Activated naive CD4-positive, alpha-beta T cell treated with anti-CD3 and anti-CD28 coated beads, Interleukin-2, amount 10 ng/mL, durations not matched to agents 7 days and 5 days (primary cell): ENCODE measurements around the gene FGFR3.
"Not testable (repeated sequence)": the region's sequence is repeated elsewhere in the genome, so short reads cannot be mapped to it uniquely, and the experiment has no call there.

Experiments used
- CTCF ChIA-PET: fragments of 350-600 bp; sonication (Branson Sonifier 250); formaldehyde crosslinking; loops from one replicate; lab custom pipeline; 2021; ENCODE audit warnings: antibody characterized with exemption; lab: Charles Lee
- DNase-seq: peaks from one replicate; pipeline ENCODE4 v3.0.0-alpha.2; 2020
- H3K27ac Mint-ChIP-seq: one replicate; pipeline ENCODE4 v1.8.0; 2021; ENCODE audit warnings: mild to moderate bottlenecking, moderate library complexity, mixed read lengths
- H3K27me3 Mint-ChIP-seq: one replicate; pipeline ENCODE4 v1.8.0; 2021; ENCODE audit warnings: mild to moderate bottlenecking, mixed read lengths
- H3K36me3 Mint-ChIP-seq: one replicate; pipeline ENCODE4 v1.8.0; 2021; ENCODE audit warnings: mixed read lengths
- H3K4me1 Mint-ChIP-seq: one replicate; pipeline ENCODE4 v1.8.0; 2021; ENCODE audit warnings: mixed read lengths
- H3K4me3 Mint-ChIP-seq: one replicate; pipeline ENCODE4 v1.8.0; 2021; ENCODE audit warnings: mild to moderate bottlenecking, moderate library complexity, mixed read lengths
- H3K9me3 Mint-ChIP-seq: one replicate; pipeline ENCODE4 v1.8.0; 2021; ENCODE audit warnings: mixed read lengths

The FGFR3 gene

GRCh38 chr4:1842339-1842895, 49.3 kb downstream of the FGFR3 start:
- Mint-ChIP-seq H3K36me3 (peaks cover 29% of the 10 kb centered on the region), H3K9me3 (no peaks in the 10 kb centered on the region), H3K4me3 (no peak overlapping the region), H3K4me1 (peaks cover 8% of the 10 kb centered on the region), H3K27me3 (no peaks in the 10 kb centered on the region), H3K27ac (no peak overlapping the region)
- no peak for DNase-seq
- CTCF ChIA-PET, result no interaction called here

DNA sequence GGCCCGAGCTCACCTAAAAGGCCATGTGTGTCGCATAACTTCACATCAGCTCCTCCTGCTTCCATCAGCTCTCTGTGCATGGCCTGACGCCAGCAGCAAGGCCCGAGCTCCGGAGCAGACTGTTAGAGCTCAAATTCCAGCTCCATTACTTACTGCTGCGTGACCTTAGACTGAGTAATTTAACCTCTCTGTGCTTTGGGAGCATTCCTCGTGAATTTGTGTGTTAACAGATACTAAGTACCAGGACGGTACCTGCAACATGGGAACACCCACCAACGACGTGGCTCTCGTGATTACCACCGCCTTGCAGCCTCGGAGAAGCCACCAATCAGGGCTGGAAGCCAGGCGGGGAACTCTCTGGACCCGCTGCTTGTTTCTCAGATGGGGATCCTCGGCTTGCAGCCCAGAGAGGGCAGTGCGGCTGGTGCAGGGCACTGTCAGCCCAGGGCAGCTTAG, 49.9 kb downstream of the FGFR3 start:
- Mint-ChIP-seq H3K9me3 (no peaks in the 10 kb centered on the region), H3K36me3 (peaks cover 29% of the 10 kb centered on the region), H3K4me1 (peaks cover 8% of the 10 kb centered on the region), H3K27me3 (no peaks in the 10 kb centered on the region), H3K4me3 (no peak overlapping the region), H3K27ac (peak overlapping the region; percentile 76)
- CTCF ChIA-PET, result no interaction called here
- DNase-seq, result no peak

GRCh38 chr4:1843852-1844251, 50.8 kb downstream of the FGFR3 start:
- CTCF ChIA-PET, result no interaction called here
- H3K27ac Mint-ChIP-seq, result no peak overlapping the region
- peaks cover 27% of the 10 kb centered on the region for H3K36me3 Mint-ChIP-seq

DNA sequence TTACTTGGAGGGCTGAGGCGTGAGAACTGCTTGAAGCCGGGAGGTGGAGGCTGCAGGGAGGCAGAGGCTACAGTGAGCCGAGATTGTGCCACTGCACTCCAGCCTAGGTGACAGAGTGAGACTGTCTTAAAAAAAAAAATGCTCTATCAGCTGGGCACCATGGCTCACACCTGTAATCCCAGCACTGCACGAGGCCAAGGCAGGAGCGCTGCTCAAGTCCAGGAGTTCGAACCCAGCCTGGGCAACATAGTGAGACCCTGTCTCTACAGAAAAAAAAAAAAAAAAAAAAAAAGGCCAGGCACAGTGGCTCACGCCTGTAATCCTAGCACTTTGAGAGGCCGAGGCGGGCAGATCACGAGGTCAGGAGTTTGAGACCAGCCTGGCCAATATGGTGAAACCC, 51.5 kb downstream of the FGFR3 start:
- H3K4me3 Mint-ChIP-seq, DNase-seq, H3K27me3 Mint-ChIP-seq, H3K9me3 Mint-ChIP-seq, H3K27ac Mint-ChIP-seq, CTCF ChIA-PET, H3K4me1 Mint-ChIP-seq: not testable (repeated sequence)
- peaks cover 22% of the 10 kb centered on the region for H3K36me3 Mint-ChIP-seq

More at GRCh38 chr4:1843852-1844251, 50.8 kb downstream of the FGFR3 start:
- DNase-seq, result no peak
- Mint-ChIP-seq H3K4me3 (no peak overlapping the region), H3K9me3 (no peaks in the 10 kb centered on the region), H3K27me3 (no peaks in the 10 kb centered on the region), H3K4me1 (peaks cover 8% of the 10 kb centered on the region)

DNA sequence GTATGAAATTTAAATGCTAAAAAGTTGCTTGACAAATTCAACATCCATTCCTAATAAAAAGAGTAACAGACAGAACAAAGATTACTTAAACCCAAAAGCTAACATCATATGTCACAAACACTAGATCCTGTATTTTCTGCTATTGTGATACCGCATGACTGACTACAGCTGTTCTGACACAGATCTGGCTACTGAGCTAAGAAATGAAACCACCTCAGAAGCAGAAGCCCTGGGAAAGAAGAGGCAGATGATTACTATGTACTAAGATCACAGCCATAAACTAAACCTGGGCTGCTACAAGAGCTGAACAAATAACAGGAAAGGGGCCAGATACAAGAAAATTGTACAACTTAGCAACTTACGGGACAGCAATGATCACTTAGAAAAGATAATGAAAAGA, 53.5 kb downstream of the FGFR3 start:
- no peaks in the 10 kb centered on the region for H3K9me3 Mint-ChIP-seq
- H3K36me3 Mint-ChIP-seq, result peaks cover 14% of the 10 kb centered on the region
- H3K4me3 Mint-ChIP-seq, result no peak overlapping the region
- no peak for DNase-seq
- no peak overlapping the region for H3K27ac Mint-ChIP-seq
- CTCF ChIA-PET, result no interaction called here
- H3K27me3 Mint-ChIP-seq, result no peaks in the 10 kb centered on the region
- H3K4me1 Mint-ChIP-seq, result peaks cover 14% of the 10 kb centered on the region

DNA sequence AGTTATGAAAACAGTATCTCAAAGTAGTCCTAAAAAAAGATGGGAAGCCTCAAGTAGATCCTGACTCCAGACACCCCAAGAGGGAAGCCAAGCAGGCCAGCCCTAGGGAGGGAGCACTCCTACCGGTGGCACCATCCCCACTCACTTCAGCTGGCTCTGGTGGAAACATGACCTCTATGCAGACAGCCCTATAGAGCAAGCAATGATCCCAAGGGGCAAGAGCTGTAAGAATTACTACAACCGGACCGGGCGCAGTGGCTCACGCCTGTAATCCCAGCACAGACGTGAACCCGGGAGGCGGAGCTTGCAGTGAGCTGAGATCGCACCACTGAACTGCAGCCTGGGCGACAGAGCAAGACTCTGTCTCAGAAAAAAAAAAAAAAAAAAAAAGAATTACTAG, 57.2 kb downstream of the FGFR3 start:
- no peak for DNase-seq
- Mint-ChIP-seq H3K27ac (no peak overlapping the region), H3K4me1 (peaks cover 42% of the 10 kb centered on the region), H3K9me3 (no peaks in the 10 kb centered on the region), H3K27me3 (no peaks in the 10 kb centered on the region), H3K36me3 (peaks cover 15% of the 10 kb centered on the region), H3K4me3 (no peak overlapping the region)
- CTCF ChIA-PET, result interaction anchor here (1.2 kb wide), 1 partner anchor 49 kb away, joined by 4 read pairs; no protein-coding TSS in a partner anchor

DNA sequence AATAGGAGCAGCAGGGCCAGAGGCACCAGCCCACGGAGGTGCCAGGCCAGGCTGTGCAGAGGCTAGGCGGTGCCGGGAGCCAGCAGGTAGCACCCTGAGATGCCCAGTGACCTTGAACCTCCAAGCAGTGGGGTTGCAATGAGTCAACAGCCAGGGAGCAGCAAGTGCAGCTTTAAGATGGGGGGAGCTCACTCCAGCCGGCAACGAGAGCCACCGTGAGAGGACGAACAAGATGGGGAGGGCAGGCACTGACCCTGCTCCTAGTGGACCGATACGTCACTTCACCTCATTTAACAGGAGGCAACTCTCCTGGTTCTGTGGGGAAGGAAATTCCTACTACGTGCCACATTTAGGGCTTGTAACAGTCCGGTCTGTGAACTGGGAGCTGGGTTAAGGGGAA, 58.1 kb downstream of the FGFR3 start:
- Mint-ChIP-seq H3K27me3 (no peaks in the 10 kb centered on the region), H3K4me3 (no peak overlapping the region), H3K27ac (no peak overlapping the region), H3K4me1 (peaks cover 42% of the 10 kb centered on the region), H3K36me3 (peaks cover 15% of the 10 kb centered on the region), H3K9me3 (no peaks in the 10 kb centered on the region)
- no peak for DNase-seq
- CTCF ChIA-PET, result interaction anchor here (0.8 to 1.0 kb wide), 2 partner anchors 43 to 48 kb away, joined by 3 read pairs; no protein-coding TSS in a partner anchor

- CTCF ChIA-PET, result interaction anchor here (0.6 to 1.0 kb wide), 3 partner anchors 9 to 47 kb away, joined by 3 read pairs; no protein-coding TSS in a partner anchor
- peak overlapping the region; percentile 50 for H3K27ac Mint-ChIP-seq
- no peak for DNase-seq
- peaks cover 43% of the 10 kb centered on the region for H3K4me1 Mint-ChIP-seq
- no peak overlapping the region for H3K4me3 Mint-ChIP-seq
- no peaks in the 10 kb centered on the region for H3K27me3 Mint-ChIP-seq
- peaks cover 10% of the 10 kb centered on the region for H3K36me3 Mint-ChIP-seq
- H3K9me3 Mint-ChIP-seq, result no peaks in the 10 kb centered on the region
These were observed 58.7 kb downstream of the FGFR3 start for GRCh38 chr4:1851575-1852410.

DNA sequence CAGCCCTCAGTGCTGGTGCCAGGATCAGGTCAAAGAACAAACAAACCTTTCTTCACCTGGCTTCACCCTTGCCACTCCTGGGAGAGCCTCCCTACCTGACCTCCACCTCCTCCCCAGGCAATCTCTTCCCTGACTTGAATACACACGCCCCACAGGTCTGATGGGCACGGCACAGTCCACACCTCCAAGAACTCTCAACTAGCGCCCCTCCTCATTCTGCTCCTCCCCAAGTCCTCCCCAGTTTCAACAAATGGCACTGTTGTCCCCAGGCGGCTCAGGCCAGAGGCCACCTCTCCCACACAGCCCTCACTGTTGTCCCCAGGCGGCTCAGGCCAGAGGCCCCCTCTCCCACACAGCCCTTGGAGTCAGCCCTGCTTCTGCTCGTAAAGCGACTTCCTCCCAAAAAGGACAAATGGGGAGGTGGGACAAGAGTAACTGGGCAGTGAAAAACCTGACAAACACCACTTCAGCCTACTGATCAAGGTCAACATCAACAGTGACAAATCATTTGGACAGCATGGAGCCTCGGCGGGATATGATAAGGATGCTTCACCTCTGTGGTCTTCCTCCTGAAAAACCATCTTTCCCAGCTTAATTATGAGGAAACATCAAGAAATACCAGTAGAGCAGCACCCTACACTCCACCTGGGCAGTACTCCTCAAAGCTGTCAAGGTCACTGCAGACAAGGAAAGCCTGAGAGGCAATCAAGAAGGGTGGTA, 60.0 kb downstream of the FGFR3 start:
- H3K4me1 Mint-ChIP-seq, result peaks cover 52% of the 10 kb centered on the region

GRCh38 chr4:1854752-1855151, 61.7 kb downstream of the FGFR3 start:
- Mint-ChIP-seq H3K4me3 (peak overlapping the region; percentile 79), H3K36me3 (peaks cover 6% of the 10 kb centered on the region), H3K27ac (peak overlapping the region; percentile 83), H3K4me1 (peaks cover 53% of the 10 kb centered on the region), H3K9me3 (no peaks in the 10 kb centered on the region), H3K27me3 (no peaks in the 10 kb centered on the region)
- CTCF ChIA-PET, result interaction anchor here (0.6 to 2.2 kb wide), 2 partner anchors 44 to 48 kb away, joined by 5 to 16 read pairs; no protein-coding TSS in a partner anchor
- no peak for DNase-seq

More for the DNA sequence above, 60.0 kb downstream of the FGFR3 start:
- Mint-ChIP-seq H3K4me3 (no peak overlapping the region), H3K27ac (no peak overlapping the region), H3K36me3 (peaks cover 6% of the 10 kb centered on the region), H3K9me3 (no peaks in the 10 kb centered on the region), H3K27me3 (no peaks in the 10 kb centered on the region)
- CTCF ChIA-PET, result interaction anchor here (2.2 kb wide), 1 partner anchor 46 kb away, joined by 16 read pairs; no protein-coding TSS in a partner anchor
- DNase-seq, result no peak

GRCh38 chr4:1855333-1856070, 62.4 kb downstream of the FGFR3 start:
- Mint-ChIP-seq H3K4me3 (peak overlapping the region; percentile 79), H3K9me3 (no peaks in the 10 kb centered on the region), H3K27me3 (no peaks in the 10 kb centered on the region), H3K36me3 (peaks cover 6% of the 10 kb centered on the region), H3K4me1 (peaks cover 49% of the 10 kb centered on the region), H3K27ac (peak overlapping the region; percentile 70)
- CTCF ChIA-PET, result interaction anchor here (0.6 to 2.2 kb wide), 2 partner anchors 44 to 47 kb away, joined by 5 to 16 read pairs; no protein-coding TSS in a partner anchor
- peak; percentile 48 for DNase-seq

- CTCF ChIA-PET, result interaction anchor here (1.3 kb wide), 1 partner anchor 10 kb away, joined by 3 read pairs; no protein-coding TSS in a partner anchor
These were observed 63.2 kb downstream of the FGFR3 start, which contains the start of gene LETM1 for GRCh38 chr4:1856071-1856942. LETM1 (minus strand) TSS chr4:1856156; CDS start chr4:1855950, 206 bp downstream.

More at GRCh38 chr4:1856071-1856942, 63.2 kb downstream of the FGFR3 start, which contains the start of gene LETM1:
- Mint-ChIP-seq H3K27ac (peak within 1 kb of the TSS; percentile 77), H3K27me3 (no peaks in the 10 kb centered on the region), H3K9me3 (no peaks in the 10 kb centered on the region), H3K4me3 (peak within 1 kb of the TSS; percentile 79), H3K4me1 (peaks cover 44% of the 10 kb centered on the region), H3K36me3 (peaks cover 6% of the 10 kb centered on the region)
- peak; percentile 96 for DNase-seq
